ENCODE measurements around the gene OSCAR. TPM values are rescaled to one million over a fixed set of nuclear protein-coding genes. Genes with fewer than 3 reads are reported as not detected.
"Not testable (repeated sequence)": the region's sequence is repeated elsewhere in the genome, so short reads cannot be mapped to it uniquely, and the experiment has no call there.

Gene OSCAR
- polyA plus RNA-seq, 1 donor, result 0.07 TPM

DNA sequence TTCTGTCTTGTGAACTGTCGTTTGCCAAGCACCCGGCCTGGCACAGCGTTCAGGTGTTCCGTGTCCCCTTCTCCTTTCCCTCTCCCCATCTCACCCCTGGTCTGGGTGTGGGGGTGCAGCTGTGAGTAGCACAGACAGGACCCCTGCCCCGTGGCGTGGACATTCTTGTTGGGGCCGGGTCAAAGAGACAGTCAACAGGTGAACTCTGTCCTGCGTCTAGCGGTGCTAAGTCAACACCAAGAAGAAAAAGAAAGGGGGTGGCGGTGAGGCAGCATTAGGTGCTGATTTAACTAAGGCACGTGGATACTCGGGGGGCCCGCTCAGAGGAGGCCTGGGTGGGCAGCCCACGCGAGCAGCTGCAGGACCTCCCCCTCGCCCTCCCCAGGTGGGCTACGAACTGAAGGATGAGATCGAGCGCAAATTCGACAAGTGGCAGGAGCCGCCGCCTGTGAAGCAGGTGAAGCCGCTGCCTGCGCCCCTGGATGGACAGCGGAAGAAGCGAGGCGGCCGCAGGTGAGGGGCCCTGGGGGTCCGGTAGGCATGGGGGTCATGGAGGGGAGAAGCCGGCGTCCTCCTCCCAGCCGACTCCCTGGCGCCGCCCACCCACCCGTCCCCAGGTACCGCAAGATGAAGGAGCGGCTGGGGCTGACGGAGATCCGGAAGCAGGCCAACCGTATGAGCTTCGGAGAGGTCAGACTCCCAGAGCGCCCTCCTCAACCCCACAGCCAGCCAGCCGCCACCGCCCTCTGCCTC lies 27.3 kb upstream of the OSCAR start:
- DNase-seq, result no peak

DNA sequence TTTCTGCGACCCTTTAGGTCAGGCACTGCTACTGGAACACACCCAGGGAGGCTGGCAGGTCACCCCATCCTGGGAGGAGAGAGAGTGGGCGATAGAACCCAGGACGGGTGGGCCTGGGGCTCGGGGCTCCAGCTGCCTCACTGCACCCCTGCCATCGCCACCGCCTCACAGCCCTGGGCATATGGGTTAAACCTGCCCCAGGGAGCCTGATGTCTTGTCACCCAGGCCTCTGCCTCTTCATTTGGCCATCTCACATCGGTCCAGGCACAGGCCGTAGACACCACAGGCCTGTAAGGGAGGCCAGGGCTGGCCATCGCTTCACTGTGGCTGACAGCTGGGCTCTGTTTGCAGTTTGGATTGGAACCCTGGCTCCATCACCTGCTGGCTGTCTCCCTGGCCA lies 25.1 kb upstream of the OSCAR start:
- DNase-seq, result no peak

DNA sequence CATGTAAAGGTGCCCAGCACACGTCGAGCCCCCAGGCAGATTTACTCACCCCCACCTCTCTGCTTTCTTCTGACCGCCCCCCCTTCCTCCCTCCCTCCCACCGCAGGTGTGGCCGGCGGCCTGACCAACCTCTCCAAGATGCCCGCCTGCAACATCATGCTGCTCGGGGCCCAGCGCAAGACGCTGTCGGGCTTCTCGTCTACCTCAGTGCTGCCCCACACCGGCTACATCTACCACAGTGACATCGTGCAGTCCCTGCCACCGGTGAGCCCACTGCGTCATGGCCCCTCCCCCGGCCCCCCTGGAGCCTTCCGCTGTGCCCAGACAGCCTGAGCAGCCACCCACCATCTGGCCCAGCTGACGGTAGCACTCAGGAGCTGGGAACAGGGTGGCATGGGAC lies 23.8 kb upstream of the OSCAR start:
- DNase-seq, result no peak

DNA sequence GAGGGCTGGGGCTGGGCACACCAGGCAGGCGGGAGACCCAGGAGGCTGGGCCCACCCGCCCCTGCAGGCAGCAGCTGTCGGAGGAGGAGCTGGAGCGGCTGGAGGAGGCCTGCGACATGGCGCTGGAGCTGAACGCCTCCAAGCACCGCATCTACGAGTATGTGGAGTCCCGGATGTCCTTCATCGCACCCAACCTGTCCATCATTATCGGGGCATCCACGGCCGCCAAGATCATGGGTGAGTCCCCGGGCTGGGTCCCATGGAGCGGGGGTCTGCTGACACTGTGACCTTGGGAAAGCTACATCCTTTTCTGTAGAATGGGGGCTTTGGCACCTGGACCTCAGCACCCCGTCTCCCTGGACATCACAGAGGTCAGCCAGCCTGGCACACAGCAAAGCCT lies 23.1 kb upstream of the OSCAR start:
- no peak for DNase-seq

DNA sequence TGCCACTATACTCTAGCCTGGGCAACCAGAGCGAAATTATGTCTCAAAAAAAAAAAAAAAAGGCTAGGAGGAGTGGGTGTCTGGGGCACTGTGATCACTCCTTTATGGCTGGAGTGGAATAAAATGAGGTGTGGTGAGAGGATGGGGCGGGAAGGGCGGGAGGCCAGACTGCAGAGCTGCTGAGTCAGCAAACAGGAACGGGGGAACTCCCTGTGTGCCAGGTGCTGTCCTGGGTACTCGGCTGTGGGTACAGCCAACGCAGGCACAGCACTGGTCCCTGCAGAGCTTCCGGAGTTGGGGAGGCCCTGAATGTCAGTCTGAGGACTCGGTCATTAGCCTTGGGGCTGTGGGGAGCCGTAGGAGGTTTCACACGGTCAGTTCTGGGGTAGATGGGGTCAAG lies 20.7 kb upstream of the OSCAR start:
- no peak for DNase-seq

DNA sequence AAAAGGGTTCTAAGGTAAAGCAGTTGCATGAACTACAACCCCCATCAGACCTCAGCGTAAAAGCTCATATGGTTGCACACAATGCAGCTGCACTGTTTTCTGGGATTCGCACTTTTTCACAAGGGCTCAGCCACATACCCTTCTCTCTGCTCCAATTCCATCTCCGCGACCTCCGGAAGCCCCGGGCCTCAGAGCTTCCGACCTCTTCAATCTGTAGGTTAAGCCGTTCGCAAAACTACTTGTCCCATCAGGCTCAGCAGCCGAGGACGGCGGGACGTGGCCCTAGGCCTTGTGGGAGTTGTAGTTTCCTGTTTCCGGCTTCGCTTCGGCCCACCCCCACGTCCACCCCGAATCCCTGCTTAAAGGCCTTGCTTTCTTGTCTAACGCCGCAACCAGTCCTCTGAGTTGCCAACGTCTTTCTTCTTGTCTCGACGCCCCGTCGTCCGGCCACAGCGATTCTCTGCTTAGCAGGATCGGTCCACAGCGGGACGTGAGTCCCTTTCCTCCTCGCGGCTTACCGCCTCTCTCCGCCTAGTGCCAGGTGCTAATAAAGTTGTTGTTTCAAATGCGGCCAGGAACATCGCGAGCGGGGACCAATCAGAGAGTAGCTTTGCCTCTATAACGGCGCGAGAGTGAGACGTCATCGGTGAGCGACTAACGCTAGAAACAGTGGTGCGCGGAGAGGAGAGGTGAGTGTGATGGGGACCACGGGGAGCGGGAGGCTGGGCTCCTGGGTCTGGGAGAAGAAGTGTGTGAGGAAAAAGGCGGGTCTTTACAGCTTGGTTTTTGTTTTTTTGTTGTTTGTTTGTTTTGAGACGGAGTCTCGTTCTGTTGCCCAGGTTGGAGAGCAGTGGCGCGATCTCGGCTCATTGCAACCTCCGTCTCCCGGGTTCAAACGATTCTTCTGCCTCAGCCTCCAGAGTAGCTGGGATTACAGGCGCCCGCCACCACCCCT lies 14.8 kb upstream of the OSCAR start, which contains the start of the genes PRPF31 and TFPT:
Gene PRPF31 (plus strand): TSS at position 646 of the 955 bp plus-strand sequence. CDS start 2,525 bp downstream, outside the sequence.
Gene TFPT (minus strand): TSS at position 549 of the 955 bp plus-strand sequence. CDS start 388 bp downstream, at position 161.
- DNase-seq, result peak; percentile 99

DNA sequence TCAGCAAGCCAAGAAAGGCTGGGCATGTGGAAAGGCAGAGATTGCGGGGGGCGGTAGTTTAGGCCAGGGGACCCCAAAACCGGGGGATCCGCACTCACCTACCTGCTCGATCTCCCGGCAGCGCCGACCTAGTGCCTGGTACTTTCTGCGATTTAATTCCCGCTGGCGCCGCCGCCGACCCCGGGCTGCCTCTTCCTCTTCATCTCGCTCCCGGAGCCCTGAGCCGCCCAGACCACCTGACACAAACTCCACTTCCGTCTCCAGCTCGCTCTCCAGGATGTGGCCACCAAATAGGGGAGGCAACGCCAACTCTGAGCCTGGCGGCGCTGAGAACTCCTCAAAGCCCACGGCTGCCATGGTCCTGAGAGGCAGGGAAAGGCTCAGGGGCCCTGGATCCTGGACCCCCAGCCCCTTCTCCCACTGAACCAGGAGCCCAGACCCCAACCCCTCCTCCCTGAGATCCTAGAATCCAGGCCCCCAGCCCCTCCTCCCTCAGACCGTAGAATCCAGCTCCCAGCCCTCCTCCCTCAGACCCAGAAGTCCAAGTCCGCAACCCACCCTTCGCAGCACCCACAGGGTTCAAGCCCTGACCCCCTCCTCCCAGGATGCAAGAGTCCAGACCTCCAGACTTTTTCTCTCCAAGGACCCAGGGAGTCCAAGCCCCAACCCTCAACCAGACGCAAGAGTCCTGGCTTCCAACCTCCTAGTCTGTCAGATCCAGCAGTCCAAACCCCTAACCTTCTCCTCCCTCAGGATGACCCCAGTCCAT lies 13.9 kb upstream of the OSCAR start:
- DNase-seq, result no peak

DNA sequence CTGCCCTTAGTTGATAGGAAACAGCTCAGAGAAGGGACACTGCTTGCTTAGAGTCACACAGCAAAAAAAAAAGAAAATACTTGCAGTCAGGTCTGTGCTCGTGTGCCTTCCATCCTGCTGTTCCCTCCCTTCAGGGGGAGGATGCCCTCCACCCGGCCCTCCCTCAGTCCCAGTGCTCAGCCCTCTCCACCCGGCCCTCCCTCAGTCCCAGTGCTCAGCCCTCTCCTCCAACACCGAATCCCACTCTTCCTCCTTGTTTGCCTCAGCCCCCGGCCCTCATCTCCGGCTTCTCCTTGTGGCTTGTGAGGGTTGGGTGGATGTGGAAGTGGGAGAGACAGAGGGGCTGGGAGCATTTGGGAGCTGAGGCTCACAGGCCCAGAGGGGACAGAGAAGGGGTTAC lies 9.0 kb upstream of the OSCAR start:
- DNase-seq, result no peak

DNA sequence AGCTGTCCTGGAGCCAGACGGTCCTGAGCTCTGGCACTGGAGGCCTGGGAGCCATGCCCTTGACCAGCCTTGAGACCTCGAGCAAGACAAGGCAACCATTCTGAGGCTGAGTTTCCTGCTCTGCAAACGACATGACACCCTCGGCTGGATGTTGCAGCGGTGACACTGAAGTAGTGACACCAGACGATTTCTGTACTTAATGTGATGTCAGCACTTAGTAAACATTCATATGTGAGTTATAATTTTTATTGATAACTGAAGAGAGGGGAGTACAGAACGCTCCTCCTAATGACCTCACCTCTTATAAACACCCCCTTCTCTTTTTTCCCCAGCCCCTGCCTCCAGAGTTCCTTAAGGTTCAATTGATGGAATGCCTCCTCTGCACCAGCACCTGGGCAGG lies 7.9 kb upstream of the OSCAR start:
- no peak for DNase-seq

DNA sequence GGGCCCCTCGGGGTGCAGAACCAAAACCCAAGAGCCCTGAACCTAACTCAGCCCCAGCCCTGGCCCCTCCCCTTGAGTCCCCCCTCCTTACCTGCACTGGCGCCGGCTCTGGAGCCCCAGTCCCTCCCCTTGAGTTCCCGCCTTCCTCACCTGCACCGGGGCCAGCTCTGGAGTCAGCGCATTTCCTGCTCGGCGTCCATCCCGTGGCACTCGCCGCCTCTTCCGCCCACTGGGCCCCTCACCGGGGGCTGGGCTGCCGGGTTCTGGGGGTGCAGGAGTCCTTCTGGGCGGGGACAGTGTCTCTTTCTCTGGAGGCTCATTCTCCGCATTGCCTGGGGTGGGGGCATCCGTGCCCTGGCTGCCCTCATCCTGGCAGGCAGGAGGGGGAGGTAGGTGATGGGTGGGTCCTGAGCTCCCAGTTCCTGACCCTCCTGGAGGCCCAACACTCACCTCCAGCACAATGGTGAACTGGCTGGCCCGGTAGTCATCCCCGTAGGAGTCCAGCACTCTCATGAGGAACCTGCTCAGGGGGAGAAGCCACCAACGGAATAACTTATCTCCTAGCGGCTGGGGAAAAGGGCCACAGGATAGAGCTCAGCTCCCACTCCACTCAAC lies 7.4 kb upstream of the OSCAR start:
- no peak for DNase-seq

DNA sequence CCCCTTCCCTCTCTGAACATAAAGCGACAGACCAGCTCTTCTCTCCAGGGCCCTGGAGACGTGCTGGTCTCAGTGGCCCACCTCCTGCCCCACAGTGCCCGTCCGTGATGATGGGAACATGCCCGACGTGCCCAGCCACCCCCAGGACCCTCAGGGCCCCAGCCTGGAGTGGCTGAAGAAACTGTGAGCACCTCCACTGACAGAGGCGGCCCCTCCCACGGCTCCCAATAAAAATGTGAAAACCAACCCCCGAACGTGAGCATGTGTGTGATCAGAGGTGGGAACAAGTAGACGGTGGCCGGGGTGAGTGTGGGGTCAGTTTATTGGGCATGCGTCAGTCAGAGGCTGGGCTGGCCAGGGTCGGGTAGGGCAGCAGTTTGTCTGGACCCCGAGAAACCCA lies 6.1 kb upstream of the OSCAR start:
- DNase-seq, result no peak

DNA sequence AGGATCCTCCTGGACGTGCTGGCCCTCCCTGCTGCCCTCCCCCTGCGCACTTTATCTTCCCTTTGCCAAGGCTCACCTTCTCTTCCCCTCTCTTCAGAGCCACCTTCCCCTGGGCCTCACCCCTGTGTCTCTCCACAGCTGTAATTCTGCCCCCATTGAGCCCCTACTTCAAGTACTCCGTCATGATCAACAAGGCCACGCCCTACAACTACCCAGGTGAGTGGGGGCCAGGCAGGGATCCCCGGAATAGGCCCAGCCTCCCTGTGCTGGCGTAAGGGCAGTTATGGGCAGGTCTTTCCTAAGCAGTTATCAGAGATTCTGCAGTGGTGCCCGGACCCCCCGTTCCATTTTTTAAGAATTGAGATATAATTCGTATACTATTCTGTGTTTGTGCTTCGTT lies 5.2 kb upstream of the OSCAR start:
- DNase-seq, result no peak

DNA sequence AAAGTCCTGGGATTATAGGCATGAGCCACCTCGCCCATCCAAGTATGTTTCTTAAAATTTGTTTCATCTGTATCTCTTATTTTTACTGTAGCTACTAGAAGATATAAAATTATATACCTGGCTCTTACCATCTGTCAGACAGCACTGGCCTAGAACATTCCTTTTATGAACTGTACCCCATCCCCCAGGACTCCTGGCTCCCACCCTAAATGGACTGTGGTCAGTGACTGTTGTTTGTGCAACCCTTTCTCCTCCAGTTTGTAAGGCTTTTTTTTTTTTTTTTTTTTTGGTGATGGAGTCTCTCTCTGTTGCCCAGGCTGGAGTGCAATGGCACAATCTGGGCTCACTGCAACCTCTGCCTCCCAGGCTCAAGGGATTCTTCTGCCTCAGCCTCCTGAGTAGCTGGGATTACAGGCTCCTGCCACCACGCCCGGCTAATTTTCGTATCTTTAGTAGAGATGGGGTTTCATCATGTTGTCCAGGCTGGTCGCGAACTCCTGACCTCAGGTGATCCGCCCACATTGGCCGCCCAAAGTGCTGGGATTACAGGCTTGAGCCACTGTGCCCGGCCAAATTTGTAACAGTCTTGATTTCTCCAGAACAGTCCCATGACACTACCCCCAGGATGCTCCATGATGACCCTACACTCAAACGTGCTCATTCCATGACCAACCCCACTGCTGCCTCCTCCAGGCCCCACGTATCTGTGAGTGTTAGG lies 4.6 kb upstream of the OSCAR start:
- no peak for DNase-seq

DNA sequence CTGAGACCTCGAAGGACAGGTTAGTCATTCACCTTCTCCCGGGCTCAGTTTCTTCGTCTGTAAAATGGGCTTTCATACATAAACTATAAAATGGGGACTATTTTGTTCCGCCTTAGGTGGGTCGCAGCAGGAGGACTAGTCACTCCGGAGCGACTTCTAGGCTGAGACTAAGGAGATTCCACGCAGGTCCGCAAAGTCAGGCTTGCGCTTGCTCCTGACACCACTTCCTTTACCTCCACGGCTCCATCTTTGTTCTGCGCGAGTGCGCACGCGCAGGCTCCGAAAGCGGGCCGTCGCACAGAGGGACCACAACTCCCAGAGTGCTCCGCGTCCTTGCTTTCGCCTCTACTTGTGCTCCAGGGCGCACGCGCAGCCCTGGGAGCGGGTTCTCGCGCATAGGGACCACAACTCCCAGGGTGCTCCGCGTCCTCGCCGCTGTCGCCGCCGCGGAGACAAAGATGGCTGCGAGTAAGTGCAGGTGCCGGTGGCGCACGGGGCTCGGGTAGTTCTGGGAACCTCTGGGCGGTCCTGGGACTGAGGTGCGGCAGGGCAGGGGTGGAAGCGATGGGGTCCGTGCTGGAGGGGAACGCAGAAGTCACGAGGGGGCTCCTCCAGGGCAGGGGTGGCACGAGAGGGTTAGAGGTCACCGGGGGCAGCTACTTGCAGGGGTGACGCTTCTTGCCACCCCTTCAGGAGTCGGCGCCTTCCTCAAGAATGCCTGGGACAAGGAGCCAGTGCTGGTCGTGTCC lies 2.0 kb upstream of the OSCAR start, which contains the start of gene NDUFA3:
Gene NDUFA3 (plus strand): TSS at position 435 of the 749 bp plus-strand sequence. CDS start 24 bp downstream, at position 459.
- DNase-seq, result peak; percentile 98

DNA sequence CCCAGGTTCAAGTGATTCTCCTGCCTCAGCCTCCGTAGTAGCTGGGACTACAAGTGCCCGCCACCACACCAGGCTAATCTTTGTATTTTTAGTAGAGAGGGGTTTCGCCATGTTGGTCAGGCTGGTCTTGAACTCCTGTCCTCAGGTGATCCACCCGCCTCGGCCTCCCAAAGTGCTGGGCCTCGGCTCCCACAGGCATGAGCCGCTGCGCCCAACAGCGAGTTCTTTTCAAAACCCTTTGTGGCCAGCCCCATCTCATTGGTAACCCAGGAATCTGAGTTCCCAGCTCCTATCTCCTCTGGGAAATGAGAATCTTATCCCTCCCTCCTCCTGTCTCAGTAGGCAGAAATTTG lies 724 bp downstream of the OSCAR start:
- DNase-seq, result not testable (repeated sequence)

DNA sequence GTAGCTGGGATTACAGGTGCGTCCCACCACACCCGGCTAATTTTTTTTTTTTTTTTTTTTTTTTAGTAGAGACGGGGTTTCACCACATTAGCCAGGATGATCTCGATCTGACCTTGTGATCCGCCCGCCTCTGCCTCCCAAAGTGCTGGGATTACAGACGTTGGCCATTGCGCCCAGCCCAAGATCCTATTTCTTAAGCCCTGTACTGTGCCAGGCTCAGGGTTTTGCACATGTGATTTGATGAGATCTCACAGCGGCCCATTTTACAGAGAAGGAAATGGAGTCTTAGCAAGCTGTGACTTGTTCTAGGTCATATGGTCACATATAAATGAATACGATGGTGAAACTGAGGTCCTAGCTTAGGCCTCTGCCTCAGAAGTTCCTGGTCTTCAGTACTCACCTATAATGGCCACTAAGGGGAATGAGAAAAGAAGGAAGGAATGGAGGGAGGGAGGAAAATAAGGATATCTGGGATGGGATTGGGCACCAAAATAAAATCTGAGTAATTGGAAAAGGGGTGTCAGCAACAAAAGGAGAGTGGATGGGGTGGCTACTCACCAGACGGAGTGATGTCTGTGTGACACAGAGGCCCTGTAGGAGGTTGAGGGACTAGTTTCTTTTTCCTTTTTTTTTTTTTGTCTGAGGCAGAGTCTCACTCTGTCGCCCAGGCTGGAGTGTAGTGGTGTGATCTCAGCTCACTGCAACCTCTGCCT lies 1.3 kb downstream of the OSCAR start:
- no peak for DNase-seq

DNA sequence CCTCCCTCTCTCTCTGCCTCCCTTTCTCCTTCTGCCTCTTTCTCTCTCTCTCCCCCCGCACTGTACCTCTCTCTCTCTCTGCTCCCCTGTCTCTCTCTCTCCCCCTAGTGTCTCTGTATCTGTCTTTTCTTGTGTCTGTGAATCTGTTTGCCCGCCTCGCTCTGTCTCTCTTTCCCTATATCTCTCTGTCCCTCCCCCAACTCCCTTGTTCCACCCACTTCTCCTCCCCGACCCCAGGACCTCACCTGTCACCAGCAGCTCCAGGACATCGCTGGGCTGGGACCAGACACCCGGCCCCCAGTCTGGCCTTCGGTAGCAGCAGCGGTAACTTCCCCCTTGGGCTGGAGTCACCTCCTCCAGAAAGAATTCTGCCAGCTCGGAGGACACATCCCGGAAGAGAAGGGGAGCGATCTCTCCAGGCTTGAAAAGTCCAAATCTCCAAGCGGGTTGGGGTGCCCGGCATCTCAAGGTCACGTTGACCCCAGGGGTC lies 3.9 kb downstream of the OSCAR start:
- DNase-seq, result no peak

DNA sequence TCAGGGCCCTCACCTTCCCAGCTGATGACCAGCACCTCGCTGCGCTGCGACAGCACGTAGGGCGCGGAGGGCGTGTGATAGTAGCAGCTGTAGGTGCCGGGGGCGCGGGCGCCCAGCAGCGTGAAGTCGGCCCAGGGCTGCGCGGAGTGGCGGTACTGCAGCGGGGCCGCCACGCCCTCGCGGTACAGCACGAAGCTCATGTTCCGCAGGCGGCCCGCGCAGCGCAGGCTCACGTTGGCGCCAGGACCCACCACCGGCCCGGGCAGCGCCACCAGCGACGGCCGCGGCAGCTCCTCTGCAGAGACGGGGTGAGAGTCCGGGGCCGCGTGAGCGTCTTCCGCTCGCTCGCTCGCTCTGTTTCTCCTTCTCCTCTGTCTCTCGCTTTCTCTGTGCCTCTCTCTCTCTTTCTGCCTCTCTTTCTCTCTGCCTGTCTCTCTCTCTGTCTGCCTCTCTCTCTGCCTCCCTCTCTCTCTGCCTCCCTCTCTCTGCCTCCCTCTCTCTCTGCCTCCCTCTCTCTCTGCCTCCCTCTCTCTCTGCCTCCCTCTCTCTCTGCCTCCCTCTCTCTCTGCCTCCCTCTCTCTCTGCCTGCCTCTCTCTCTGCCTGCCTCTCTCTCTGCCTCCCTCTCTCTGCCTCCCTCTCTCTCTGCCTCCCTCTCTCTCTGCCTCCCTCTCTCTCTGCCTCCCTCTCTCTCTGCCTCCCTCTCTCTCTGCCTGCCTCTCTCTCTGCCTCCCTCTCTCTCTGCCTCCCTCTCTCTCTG lies 4.6 kb downstream of the OSCAR start:
- not testable (repeated sequence) for DNase-seq
